ENCODE results near the gene CSDE1.
"Not testable (repeated sequence)": the region's sequence is repeated elsewhere in the genome, so short reads cannot be mapped to it uniquely, and the experiment has no call there.

The CSDE1 gene

GRCh38 chr1:114757455-114758255, at the start of gene CSDE1:
Gene CSDE1, minus strand, starts transcription at chr1:114757984. Its CDS starts 18,094 bp downstream, at chr1:114739890.
- DNase-seq = peak; percentile 98

- DNase-seq = not testable (repeated sequence)
Measured at GRCh38 chr1:114804449-114804848, 46.7 kb upstream of the CSDE1 start.

GRCh38 chr1:114803001-114803400, 45.2 kb upstream of the CSDE1 start:
- DNase-seq = no peak

GRCh38 chr1:114794038-114794437, 36.3 kb upstream of the CSDE1 start:
- no peak for DNase-seq

- DNase-seq = not testable (repeated sequence)
Measured at GRCh38 chr1:114790581-114790980, 32.8 kb upstream of the CSDE1 start.

- DNase-seq = not testable (repeated sequence)
Measured at GRCh38 chr1:114786440-114786839, 28.7 kb upstream of the CSDE1 start.

GRCh38 chr1:114782476-114782875, 24.7 kb upstream of the CSDE1 start:
- no peak for DNase-seq

GRCh38 chr1:114780344-114781226, 22.8 kb upstream of the CSDE1 start, which contains the start of gene SIKE1:
Gene SIKE1, minus strand, starts transcription at chr1:114780685. Its CDS starts 78 bp downstream, at chr1:114780607.
- DNase-seq = peak; percentile 95 to 96

- no peak for DNase-seq
Measured at GRCh38 chr1:114779722-114780121, 21.9 kb upstream of the CSDE1 start.

GRCh38 chr1:114776726-114777125, 18.9 kb upstream of the CSDE1 start:
- not testable (repeated sequence) for DNase-seq

- DNase-seq = no peak
Measured at GRCh38 chr1:114771992-114772391, 14.2 kb upstream of the CSDE1 start.

DNA sequence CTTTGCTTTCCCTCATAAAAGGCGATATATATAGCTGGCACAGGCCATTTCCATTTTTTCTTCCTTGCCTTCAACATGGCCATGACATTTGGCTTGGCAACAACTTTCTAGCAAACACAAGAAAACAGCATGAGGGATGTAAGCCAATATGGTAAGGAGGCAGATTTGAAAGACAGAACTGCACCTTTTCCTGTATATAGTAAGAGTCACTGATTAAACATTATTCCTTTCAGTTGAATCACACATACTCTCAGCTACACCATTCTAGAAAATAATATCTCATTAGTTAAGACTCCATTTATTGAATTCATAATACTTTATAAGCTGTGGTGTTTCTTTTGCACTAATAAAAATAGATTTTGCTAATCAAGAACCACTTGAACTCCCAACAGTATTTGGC, 13.2 kb upstream of the CSDE1 start:
- DNase-seq = no peak

DNA sequence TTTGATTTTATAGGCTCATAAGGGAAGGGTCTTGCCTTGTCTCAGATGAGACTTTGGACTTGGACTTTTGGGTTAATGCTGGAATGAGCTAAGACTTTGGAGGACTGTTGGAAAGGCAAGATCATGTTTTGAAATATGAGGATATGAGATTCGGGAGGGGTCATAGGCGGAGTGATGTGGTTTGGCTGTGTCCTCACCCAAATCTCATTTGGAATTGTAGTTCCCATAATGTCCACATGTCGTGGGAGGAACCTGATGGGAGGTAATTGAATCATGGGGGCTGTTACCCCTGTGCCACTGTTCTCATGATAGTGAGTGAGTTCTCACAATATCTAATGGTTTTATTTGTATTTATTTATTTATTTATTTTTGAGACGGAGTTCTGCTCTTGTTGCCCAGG, 6.9 kb upstream of the CSDE1 start:
- no peak for DNase-seq

DNA sequence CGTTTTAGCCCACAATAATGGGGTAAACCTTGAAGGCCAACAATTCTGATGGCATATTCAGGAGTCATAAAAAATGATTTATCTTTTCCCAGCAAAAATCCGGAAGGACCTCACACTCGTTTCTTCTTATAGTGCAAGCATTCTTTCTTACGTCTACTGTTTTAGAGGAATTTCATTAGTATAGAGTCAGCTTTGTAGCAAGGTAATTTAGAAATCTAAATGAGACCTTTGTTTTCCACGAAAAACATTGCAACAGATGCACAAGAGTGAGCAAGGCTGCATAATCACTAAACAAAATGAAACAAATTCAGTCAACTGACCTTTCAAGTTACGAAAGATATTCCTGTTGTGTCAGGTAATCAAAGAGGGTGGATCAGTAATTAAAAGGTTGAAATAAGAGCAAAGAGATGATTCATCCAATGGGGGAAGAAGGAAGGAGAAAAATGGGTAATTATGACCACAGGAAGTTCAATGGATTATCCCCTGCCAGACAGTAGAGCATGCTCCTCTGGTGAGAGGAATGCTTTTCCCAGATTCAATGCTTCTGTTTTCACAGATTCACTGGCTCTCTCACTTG, 560 bp upstream of the CSDE1 start:
- no peak for DNase-seq

DNA sequence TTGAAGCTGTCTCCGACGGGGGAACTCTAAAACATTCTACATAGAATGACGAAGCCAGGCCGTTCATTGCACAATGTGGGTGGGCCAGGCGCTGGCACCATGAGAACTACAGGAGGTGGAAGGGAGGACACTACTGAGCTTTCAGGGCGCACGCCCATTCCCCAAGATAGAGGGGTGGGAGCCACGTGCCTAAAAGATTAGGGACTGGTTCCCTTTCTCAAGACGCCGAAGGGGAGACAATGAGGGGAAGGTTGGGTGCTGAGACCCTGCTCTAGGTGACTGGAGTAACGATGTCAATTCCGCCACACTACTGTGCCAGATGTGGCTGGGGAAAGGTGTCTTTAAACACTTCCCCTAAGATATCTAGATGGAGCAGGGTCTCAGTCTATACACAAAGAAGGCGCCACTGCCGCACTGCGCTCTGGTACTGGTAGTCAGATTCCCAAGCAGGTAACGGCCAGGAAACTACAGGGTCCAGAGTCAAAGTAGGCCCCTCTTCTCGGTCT, 782 bp downstream of the CSDE1 start:
- peak in 1 of 2 donors; percentile 33 for DNase-seq

DNA sequence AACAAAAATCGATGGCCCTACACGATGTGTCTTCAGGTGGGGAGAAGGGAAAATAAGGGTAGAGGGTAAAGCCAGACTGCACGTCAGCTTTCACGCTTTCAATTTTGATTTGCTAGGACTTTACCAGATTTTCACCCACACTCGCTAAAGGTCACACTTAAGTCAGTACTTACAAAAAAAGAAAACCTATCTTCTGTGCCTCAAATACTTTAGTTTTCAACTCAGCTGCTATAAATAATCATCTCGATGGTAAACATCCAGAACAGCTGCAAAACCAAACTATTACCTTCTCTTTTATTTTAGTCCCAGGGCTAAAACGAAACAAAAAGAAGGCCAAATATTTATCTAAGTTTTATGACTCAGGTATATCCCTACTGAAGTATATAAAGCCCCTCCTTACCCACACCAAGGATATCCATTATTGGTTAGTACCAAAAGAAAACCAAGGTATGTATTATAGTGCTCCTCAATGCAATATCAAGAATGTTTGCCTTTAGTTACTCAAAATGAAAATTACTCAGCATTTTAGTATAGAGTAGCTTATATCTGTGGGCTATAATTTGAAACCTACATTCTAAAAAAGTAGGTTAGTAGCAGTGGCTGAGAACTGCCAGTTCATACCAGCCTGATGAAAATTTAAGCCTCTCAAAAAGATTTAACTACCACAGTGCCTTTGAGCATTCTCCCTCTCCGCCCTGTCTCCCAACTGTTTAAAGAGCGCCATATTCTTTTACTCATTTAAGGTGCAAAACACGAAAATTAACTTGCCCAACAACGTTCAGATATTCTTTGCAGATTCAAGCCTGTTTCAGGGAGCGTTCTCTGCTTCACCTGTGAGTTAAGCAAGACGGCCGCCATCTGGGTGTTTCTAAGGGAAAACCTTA, 1.5 kb downstream of the CSDE1 start:
- DNase-seq = peak in 1 of 2 donors; percentile 46

GRCh38 chr1:114755006-114755931, 2.5 kb downstream of the CSDE1 start:
- DNase-seq = no peak

DNA sequence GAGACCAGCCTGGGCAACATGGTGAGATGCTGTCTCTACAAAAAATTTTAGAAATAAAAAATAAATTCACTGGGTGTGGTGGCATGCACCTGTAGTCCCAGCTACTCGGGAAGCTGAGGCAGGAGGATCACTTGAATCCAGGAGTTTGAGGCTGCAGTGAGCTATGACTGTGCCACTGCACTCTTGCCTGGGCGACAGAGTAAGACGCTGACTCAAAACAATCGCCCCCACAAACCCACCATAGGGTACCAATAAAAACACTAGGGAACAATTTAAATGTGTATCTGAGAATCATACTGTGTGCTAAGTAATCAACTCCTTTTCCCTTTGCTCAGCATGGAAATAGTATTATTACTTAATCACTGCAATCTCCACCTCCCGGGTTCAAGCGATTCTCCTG, 4.1 kb downstream of the CSDE1 start:
- DNase-seq = not testable (repeated sequence)

DNA sequence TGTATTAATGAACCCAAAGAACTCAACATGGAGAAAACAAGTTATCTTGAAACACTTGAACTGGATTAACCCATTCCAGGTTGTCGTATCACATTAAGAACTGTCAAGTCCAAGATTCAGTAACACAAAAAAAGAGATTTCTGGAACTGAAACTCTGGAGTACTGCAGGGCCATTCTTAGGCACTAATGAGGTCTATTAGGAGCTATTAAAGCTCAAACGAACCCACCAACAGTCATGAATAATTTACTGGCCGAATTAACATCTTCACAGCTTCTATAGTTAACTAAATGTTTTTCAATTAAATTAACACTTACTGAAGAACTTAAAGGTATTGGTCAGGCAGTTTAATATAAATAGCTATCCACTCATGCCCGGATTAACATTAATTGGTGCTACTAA, 4.6 kb downstream of the CSDE1 start:
- DNase-seq = no peak

- DNase-seq = no peak
Measured at GRCh38 chr1:114750780-114751179, 7.0 kb downstream of the CSDE1 start.

DNA sequence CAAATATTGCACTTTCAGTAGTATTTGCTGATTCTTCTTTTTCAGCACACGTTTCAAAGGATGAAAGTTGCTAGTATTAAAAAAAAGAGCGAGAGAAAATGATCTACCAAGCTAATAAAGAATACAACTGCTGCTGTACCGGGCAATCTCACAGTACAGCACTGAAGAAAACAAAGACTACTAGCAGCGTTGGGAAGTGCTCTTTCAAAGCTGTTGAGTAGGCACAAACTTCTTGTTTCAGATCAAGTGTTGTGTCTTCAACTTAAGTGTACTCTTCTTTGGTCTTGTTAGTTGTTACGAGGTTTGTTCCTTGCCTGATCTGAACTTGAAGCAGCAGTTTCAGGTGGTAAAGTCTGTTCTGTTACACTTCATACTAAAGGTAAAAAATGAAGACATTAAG, 7.9 kb downstream of the CSDE1 start:
- DNase-seq = no peak
